ENCODE data around the gene MBOAT2. TPM values are rescaled to one million over a fixed set of nuclear protein-coding genes. Genes with fewer than 3 reads are reported as not detected.
A peak's percentile ranks its signal among the peaks of the same experiment; 100 is the strongest.

MBOAT2 gene
- total RNA-seq, 8 experiments from 2014 or later = 1.2 to 54.5 (median 28.6) TPM

DNA sequence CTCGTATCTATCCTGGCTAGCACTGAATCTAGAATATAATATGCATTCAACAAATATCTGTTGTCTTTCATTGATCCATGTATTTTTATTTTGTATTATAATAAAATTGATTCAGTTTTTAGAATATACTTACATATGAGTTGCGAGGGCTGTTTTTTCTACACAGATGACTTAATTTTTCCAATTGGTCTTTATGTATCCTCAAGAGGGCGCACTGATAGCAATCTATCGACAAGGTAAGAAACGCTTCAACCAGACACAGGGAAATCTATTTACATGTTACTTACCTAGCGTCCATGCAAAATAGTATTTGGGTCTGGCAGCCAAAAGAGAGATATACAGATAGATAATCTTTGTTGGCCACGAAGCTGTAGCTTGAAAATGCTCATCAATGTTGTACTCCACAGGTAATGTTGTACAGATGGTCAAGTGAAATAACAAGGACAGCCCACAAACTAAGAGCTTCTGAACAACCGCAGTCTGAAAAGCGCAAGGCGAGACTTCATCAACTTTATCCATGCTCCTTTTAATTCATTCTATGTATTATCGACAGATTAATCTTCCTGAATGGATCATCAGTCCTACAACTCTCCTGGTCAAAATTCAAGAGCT lies 130.6 kb downstream of the MBOAT2 start:
- Histone ChIP-seq H3K27ac (no peak overlapping the region), H3K4me1 (replicated peaks in 1 of 2) (no peaks in the 10 kb centered on the region), H3K4me3 (no peak overlapping the region)
- 29 to 69% (median 62%) methylated on average over 3 to 11 of the region's 11 CpGs; no CpG with 5 or more reads in 1 of the 10 experiments for WGBS, 10 experiments
- in situ Hi-C loops (cut with MboI; ENCODE audit: low pct_unique_long_range_greater_than_20kb in 2 of 9, low sequenced_read_pairs in 9 of 9, unreplicated experiment in 9 of 9) = loop anchor here in 2 of 9 experiments (25.0 kb wide), 1 partner anchor 264 kb away; no protein-coding TSS in a partner anchor
- peak in 4 of 8 experiments; percentile 32 to 44 (median 36) for ATAC-seq (replicated peaks in 6 of 8)

DNA sequence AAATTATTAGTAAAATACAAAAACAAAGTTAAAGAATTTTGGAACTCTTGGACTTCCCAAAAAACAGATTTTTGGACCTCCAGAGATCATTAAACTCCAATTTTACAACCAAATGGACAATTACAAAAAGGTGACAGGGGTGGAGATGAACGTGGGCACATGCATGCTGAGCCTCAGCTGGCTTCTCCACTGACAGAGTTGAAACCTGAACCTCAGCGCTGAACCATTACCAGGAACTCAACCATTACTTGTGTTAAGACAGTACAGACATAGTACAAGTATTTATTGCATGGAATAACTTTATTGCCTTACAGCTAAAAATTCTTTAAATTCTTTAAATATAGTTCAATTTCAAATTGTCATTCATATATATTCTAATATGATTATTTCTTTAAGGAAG lies 133.0 kb downstream of the MBOAT2 start:
- WGBS, 10 experiments = 40 to 100% (median 63%) methylated on average over 1 to 2 of the region's 2 CpGs; no CpG with 5 or more reads in 3 of the 10 experiments
- Histone ChIP-seq H3K4me1 (replicated peaks in 1 of 2) (no peaks in the 10 kb centered on the region), H3K4me3 (no peak overlapping the region), H3K27ac (no peak overlapping the region)
- no peak for ATAC-seq (replicated peaks in 6 of 8)
- in situ Hi-C loops (cut with MboI; ENCODE audit: low pct_unique_long_range_greater_than_20kb in 2 of 9, low sequenced_read_pairs in 9 of 9, unreplicated experiment in 9 of 9) = loop anchor here in 2 of 9 experiments (25.0 kb wide), 1 partner anchor 267 kb away; no protein-coding TSS in a partner anchor

DNA sequence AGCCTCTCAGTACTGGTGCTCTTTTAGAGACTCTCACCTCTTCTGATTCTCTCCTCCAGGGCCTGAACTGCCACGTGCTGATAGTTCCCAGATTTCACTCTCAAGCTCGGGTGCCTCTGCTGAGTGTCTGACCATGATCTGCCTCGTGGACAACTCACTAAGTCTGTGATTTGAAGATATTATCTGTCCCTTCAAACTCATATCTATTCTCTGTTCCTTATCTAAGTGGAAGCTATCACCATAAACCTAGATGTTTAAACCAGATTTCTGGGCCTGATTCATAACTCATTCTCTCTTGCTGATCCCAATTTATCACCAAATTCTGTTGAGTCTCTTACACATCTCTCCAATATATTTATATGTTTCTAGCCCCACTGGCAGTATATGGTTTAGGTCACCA lies 136.1 kb downstream of the MBOAT2 start:
- no peak overlapping the region for H3K27ac ChIP-seq
- H3K4me3 ChIP-seq = no peak overlapping the region
- no peaks in the 10 kb centered on the region for H3K4me1 ChIP-seq (replicated peaks in 1 of 2)
- ATAC-seq (replicated peaks in 6 of 8) = no peak
- 64 to 100% (median 83%) methylated on average over 1 to 3 of the region's 3 CpGs; no CpG with 5 or more reads in 4 of the 10 experiments for WGBS, 10 experiments
- in situ Hi-C loops (cut with MboI; ENCODE audit: low pct_unique_long_range_greater_than_20kb in 2 of 9, low sequenced_read_pairs in 9 of 9, unreplicated experiment in 9 of 9) = loop anchor here in 2 of 9 experiments (25.0 kb wide), 1 partner anchor 270 kb away; no protein-coding TSS in a partner anchor

DNA sequence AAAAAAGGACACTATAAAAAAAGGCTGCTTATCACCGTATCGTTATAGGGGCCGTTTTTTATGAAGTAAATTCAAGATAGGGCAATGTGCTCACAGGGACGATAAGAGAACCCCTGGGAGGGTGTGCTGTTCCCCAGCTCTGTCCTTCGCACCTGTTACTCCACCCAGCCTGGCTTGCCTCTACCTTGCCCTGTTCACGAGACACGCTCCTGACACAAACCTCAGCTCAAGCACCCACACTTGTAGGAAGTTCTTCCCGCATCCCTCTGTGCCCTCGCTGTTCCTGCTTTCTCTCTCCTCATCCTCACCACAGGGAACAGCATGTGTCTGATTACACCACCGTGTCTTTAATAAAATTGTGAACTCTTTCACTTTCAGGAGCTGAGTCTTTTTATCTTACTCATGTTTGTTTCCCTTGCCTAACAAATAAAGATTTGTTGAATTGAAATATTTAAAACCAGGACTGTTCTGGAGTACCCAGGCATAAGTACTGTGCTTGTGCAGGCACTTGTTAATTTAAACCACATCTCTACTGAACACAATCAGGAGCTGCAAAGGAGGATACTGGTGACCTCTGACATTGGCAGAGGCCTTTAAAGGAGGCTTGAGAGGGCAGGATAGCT lies 140.0 kb downstream of the MBOAT2 start:
- no peak for ATAC-seq (replicated peaks in 6 of 8)
- Histone ChIP-seq H3K4me3 (no peak overlapping the region), H3K4me1 (replicated peaks in 1 of 2) (no peaks in the 10 kb centered on the region), H3K27ac (no peak overlapping the region)
- in situ Hi-C loops (cut with MboI; ENCODE audit: low pct_unique_long_range_greater_than_20kb in 2 of 9, low sequenced_read_pairs in 9 of 9, unreplicated experiment in 9 of 9) = loop anchor here in 2 of 9 experiments (25.0 kb wide), 1 partner anchor 274 kb away; no protein-coding TSS in a partner anchor
- WGBS, 10 experiments = 61 to 100% (median 87%) methylated on average over 3 to 10 of the region's 10 CpGs

DNA sequence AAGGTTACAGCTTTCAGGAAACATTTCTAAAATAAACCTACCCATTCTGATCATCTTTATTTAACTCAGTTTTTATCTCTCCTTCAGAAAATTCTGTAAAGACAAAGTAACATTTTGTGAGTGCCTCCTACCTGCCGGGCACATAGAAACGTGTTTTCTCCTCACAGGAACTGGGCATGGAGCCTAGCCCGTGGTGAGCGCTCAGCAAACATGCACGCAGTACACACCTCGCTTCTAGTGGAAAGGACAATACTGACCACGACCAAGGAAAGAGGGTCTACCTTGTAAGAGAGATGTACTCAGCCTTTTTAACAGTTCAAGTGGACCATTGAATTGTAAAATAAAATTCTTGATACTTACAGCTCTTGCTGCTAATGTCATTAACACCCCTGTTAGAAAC lies 141.3 kb downstream of the MBOAT2 start:
- Histone ChIP-seq H3K27ac (no peak overlapping the region), H3K4me3 (no peak overlapping the region), H3K4me1 (replicated peaks in 1 of 2) (no peaks in the 10 kb centered on the region)
- ATAC-seq (replicated peaks in 6 of 8) = no peak
- WGBS, 10 experiments = 83 to 100% (median 87%) methylated on average over 2 to 7 of the region's 7 CpGs; no CpG with 5 or more reads in 1 of the 10 experiments
- in situ Hi-C loops (cut with MboI; ENCODE audit: low pct_unique_long_range_greater_than_20kb in 2 of 9, low sequenced_read_pairs in 9 of 9, unreplicated experiment in 9 of 9) = loop anchor here in 2 of 9 experiments (25.0 kb wide), 1 partner anchor 275 kb away; no protein-coding TSS in a partner anchor

DNA sequence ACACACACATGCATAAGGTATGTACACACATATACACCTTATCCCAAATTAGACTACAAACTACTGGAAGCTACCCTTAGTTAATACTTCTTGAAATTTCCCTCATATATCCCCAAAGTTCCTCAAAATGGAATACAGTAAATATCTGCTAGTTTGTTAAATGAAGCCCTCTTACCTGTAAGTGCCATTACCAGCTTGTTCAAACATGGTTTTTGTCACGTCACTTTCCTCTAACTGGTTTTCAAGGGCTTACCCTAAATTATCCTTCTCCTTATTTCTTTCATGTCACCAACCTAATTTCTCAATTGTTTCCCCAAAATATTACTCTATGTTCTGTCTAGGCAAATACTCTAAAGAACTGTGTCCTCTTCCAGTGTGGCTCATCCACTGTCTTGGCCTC lies 141.7 kb downstream of the MBOAT2 start:
- H3K4me3 ChIP-seq = no peak overlapping the region
- no peak for ATAC-seq (replicated peaks in 6 of 8)
- in situ Hi-C loops (cut with MboI; ENCODE audit: low pct_unique_long_range_greater_than_20kb in 2 of 9, low sequenced_read_pairs in 9 of 9, unreplicated experiment in 9 of 9) = loop anchor here in 2 of 9 experiments (25.0 kb wide), 1 partner anchor 276 kb away; no protein-coding TSS in a partner anchor
- no peaks in the 10 kb centered on the region for H3K4me1 ChIP-seq (replicated peaks in 1 of 2)
- no peak overlapping the region for H3K27ac ChIP-seq
- 86 to 100% (median 100%) methylated on average over 1 of the region's 1 CpG; no CpG with 5 or more reads in 1 of the 10 experiments for WGBS, 10 experiments

DNA sequence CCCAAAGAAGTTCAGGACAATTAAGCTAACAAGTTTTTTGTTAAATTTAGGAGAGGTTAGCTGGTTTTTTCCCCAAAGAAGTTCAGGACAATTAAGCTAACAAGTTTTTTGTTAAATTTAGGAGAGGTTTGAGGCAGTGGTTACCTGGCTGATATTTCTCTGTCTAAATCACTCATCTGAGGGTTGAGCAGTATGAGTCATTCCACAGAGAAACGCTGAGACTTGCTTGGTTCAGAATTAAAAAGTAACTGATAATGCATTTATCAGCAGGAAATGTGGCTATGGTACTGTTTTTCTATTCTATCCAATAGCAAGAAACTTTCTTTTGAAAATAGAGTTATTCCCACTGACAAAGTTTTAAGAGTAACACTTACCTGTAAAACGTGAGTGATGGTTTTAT lies 143.2 kb downstream of the MBOAT2 start:
- ATAC-seq (replicated peaks in 6 of 8) = no peak

DNA sequence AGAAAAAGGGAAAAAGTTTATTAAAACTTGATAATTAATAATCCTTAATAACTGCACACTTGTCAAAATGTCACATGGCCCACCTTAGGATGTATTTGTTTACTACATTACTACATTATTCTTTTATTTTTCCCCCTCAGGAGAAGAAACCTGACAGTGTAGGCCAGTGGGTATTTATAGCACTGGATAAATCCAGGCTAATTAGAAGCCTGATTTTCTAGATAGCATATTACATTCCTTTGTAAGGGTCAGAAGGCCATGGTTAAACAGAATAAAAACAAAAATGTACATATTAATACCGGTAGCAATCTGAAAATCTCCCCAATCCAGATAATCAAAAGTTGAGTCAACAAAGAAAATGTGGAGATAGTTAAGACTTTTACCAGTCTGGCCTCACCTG lies 144.6 kb downstream of the MBOAT2 start:
- H3K4me1 ChIP-seq (replicated peaks in 1 of 2) = peaks cover 6 to 15% of the 10 kb centered on the region in 2 donors
- in situ Hi-C loops (cut with MboI; ENCODE audit: low pct_unique_long_range_greater_than_20kb in 2 of 9, low sequenced_read_pairs in 9 of 9, unreplicated experiment in 9 of 9) = loop anchor here in 2 of 9 experiments (25.0 kb wide), 1 partner anchor 278 kb away; no protein-coding TSS in a partner anchor
- H3K27ac ChIP-seq = no peak overlapping the region
- ATAC-seq (replicated peaks in 6 of 8) = peak in 2 of 8 experiments; percentile 60 to 70
- 11 to 100% (median 90%) methylated on average over 1 of the region's 1 CpG; no CpG with 5 or more reads in 4 of the 10 experiments for WGBS, 10 experiments
- no peak overlapping the region for H3K4me3 ChIP-seq

More for the DNA sequence above, 143.2 kb downstream of the MBOAT2 start:
- Histone ChIP-seq H3K4me1 (replicated peaks in 1 of 2) (peaks cover under 1 to 2% of the 10 kb centered on the region in 2 donors), H3K4me3 (no peak overlapping the region), H3K27ac (no peak overlapping the region)
- WGBS, 10 experiments = 14 to 100% (median 80%) methylated on average over 1 to 2 of the region's 2 CpGs; no CpG with 5 or more reads in 1 of the 10 experiments
- in situ Hi-C loops (cut with MboI; ENCODE audit: low pct_unique_long_range_greater_than_20kb in 2 of 9, low sequenced_read_pairs in 9 of 9, unreplicated experiment in 9 of 9) = loop anchor here in 2 of 9 experiments (25.0 kb wide), 1 partner anchor 277 kb away; no protein-coding TSS in a partner anchor

DNA sequence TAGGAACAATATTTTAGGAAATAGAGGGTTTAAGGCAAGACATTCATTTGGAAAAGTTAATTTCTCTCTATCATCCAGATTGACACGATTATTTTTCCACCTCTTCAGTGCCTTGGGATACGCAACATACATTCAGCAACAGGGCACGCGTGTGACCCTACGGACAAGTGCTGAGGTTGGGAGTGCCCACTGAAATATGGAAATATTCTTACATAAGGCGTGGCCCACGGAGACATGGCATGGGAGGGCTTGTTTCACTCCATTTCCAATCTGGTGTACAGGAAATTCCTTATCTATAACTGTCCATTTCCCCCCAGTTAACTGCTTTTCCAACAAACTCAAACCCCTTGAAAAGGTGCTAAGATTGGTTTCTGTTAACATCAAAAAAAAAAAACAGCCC lies 145.2 kb downstream of the MBOAT2 start:
- H3K27ac ChIP-seq = no peak overlapping the region
- ATAC-seq (replicated peaks in 6 of 8) = peak in 2 of 8 experiments; percentile 76 to 85
- in situ Hi-C loops (cut with MboI; ENCODE audit: low pct_unique_long_range_greater_than_20kb in 2 of 9, low sequenced_read_pairs in 9 of 9, unreplicated experiment in 9 of 9) = loop anchor here in 2 of 9 experiments (25.0 kb wide), 1 partner anchor 279 kb away; no protein-coding TSS in a partner anchor
- H3K4me3 ChIP-seq = no peak overlapping the region
- 8 to 100% (median 78%) methylated on average over 1 to 5 of the region's 7 CpGs; no CpG with 5 or more reads in 4 of the 10 experiments for WGBS, 10 experiments
- peaks cover 6 to 16% of the 10 kb centered on the region in 2 donors for H3K4me1 ChIP-seq (replicated peaks in 1 of 2)

DNA sequence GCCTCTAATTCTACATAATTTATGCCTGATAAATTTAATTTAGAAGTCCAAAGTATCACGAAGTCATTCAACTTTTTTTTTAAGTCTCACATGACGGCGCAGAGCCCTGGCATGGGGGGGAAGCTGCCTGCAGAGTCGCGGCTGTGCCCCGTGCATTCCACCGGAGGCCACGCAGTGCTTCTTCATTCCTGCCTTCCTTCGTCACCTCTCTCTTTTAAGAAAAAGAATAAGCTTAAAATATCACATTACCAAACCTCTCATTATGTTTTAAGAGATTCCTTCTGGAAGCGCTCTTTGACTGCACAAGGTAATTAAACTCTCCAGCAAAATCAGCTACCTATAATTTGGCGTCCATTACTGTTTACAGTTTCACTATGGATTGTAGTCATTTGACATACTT lies 145.8 kb downstream of the MBOAT2 start:
- Histone ChIP-seq H3K4me3 (no peak overlapping the region), H3K27ac (no peak overlapping the region), H3K4me1 (replicated peaks in 1 of 2) (peaks cover 6 to 16% of the 10 kb centered on the region in 2 donors)
- WGBS, 10 experiments = 66 to 97% (median 85%) methylated on average over 1 to 11 of the region's 11 CpGs
- no peak for ATAC-seq (replicated peaks in 6 of 8)
- in situ Hi-C loops (cut with MboI; ENCODE audit: low pct_unique_long_range_greater_than_20kb in 2 of 9, low sequenced_read_pairs in 9 of 9, unreplicated experiment in 9 of 9) = loop anchor here in 2 of 9 experiments (25.0 kb wide), 1 partner anchor 280 kb away; no protein-coding TSS in a partner anchor

DNA sequence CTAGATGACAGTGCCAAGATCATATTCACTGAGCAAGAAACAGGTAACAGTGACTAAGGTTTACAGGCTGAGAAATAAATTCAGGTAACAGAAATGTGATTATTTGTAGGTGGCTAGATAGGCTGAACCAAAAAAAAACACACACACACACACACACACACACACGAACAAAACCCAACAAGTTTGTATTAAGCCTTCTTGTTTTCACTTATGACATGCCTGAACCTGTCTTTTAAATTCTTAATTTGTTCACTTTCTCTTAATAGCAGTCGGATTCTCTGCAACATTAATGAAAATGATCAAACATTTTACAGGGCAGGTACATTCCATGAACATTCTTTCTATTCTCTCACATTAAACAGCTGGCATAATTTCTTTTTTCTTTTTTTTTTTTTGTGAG lies 147.3 kb downstream of the MBOAT2 start:
- Histone ChIP-seq H3K4me3 (no peak overlapping the region), H3K4me1 (replicated peaks in 1 of 2) (peaks cover 8 to 16% of the 10 kb centered on the region in 2 donors), H3K27ac (no peak overlapping the region)
- ATAC-seq (replicated peaks in 6 of 8) = no peak
- 83 to 100% (median 94%) methylated on average over 1 to 2 of the region's 2 CpGs; no CpG with 5 or more reads in 1 of the 10 experiments for WGBS, 10 experiments
- in situ Hi-C loops (cut with MboI; ENCODE audit: low pct_unique_long_range_greater_than_20kb in 2 of 9, low sequenced_read_pairs in 9 of 9, unreplicated experiment in 9 of 9) = loop anchor here in 2 of 9 experiments (25.0 kb wide), 1 partner anchor 281 kb away; no protein-coding TSS in a partner anchor

DNA sequence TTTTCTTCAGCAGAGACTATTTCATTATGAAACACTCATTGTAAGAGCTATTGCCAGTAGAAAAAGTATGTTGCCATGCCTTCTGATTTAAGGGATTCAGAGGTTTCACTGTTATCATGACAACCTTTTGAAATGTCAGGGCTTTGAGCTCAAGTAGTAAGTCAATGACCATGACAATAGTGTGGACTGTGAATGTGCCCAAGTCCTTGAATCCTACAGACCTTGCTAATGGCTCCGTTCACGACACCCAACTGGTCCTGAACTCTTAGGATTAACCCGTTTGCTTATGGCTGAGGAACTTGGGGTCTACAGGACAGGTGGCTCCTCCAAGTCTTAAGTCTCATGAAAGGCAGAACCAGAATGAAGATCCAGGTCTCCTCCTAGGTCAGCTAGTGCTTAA lies 148.5 kb downstream of the MBOAT2 start:
- Histone ChIP-seq H3K4me3 (no peak overlapping the region), H3K27ac (no peak overlapping the region), H3K4me1 (replicated peaks in 1 of 2) (peaks cover 8 to 16% of the 10 kb centered on the region in 2 donors)
- ATAC-seq (replicated peaks in 6 of 8) = peak in 5 of 8 experiments; percentile 28 to 95 (median 72)
- 0 to 100% (median 68%) methylated on average over 1 to 3 of the region's 3 CpGs; no CpG with 5 or more reads in 4 of the 10 experiments for WGBS, 10 experiments
- in situ Hi-C loops (cut with MboI; ENCODE audit: low pct_unique_long_range_greater_than_20kb in 2 of 9, low sequenced_read_pairs in 9 of 9, unreplicated experiment in 9 of 9) = loop anchor here in 2 of 9 experiments (25.0 kb wide), 1 partner anchor 282 kb away; no protein-coding TSS in a partner anchor
